OCI-LY7 (cell line): ENCODE results near the gene PPCDC. TPM values are rescaled to one million over a fixed set of nuclear protein-coding genes. Genes with fewer than 3 reads are reported as not detected.

ENCODE experiments used
- BruUV-seq: library from RNA; stranded (reverse); fragments of 400-500 nt; replicated peaks from 2 replicates; lab custom pipeline; 2021; lab: Mats Ljungman, UMichigan
- CTCF ChIA-PET: fragments of 300-600 bp; sonication (Branson Sonifier 250); formaldehyde crosslinking; loops from one replicate; lab custom pipeline; 2022; ENCODE audit warnings: antibody characterized with exemption; ENCODE audit not compliant: unreplicated experiment; lab: Charles Lee
- POLR2A ChIA-PET: fragments of 300-600 bp; sonication (Branson Sonifier 250); formaldehyde crosslinking; loops from one replicate; lab custom pipeline; 2022; ENCODE audit warnings: antibody characterized with exemption; lab: Charles Lee
- DNase-seq: peaks from one replicate; pipeline ENCODE4 v3.0.0-alpha.2; 2015; ENCODE audit warnings: low spot score
- H2AFZ ChIP-seq: fragments of 200-600 bp; sonication (generic), shearing (Covaris generic); 2 replicates; pipeline ENCODE4 v1.6.1; 2014; ENCODE audit warnings: mild to moderate bottlenecking, antibody characterized with exemption, low read length, moderate library complexity
- H3K27ac ChIP-seq: fragments of 200-600 bp; sonication (generic); 2 replicates; pipeline ENCODE4 v1.5.1; 2014; ENCODE audit warnings: mixed run types, low read depth, mild to moderate bottlenecking, moderate library complexity, low read length, inconsistent platforms; ENCODE audit not compliant: poor library complexity, severe bottlenecking
- H3K36me3 ChIP-seq: fragments of 200-600 bp; sonication (generic); 2 replicates; pipeline ENCODE4 v1.6.1; 2014; ENCODE audit warnings: mild to moderate bottlenecking, antibody characterized with exemption, low read length, moderate library complexity, mixed read lengths; ENCODE audit not compliant: insufficient read depth
- H3K4me1 ChIP-seq: fragments of 200-600 bp; sonication (generic); 2 replicates; pipeline ENCODE4 v1.5.1; 2014; ENCODE audit warnings: mild to moderate bottlenecking, low read length; ENCODE audit not compliant: insufficient read depth, poor library complexity, severe bottlenecking
- H3K4me2 ChIP-seq: fragments of 200-600 bp; sonication (generic); 2 replicates; pipeline ENCODE4 v1.6.1; 2014; ENCODE audit warnings: mild to moderate bottlenecking, low read length
- H3K4me3 ChIP-seq: fragments of 200-600 bp; sonication (generic); 2 replicates; pipeline ENCODE4 v1.5.1; 2014; ENCODE audit warnings: mild to moderate bottlenecking, low read depth, low read length; ENCODE audit not compliant: poor library complexity, severe bottlenecking
- H3K79me2 ChIP-seq: fragments of 200-600 bp; sonication (generic); 2 replicates; pipeline ENCODE4 v1.6.1; 2016; ENCODE audit warnings: low read depth, mild to moderate bottlenecking, low read length, moderate library complexity, mixed read lengths; ENCODE audit not compliant: insufficient read depth
- H3K9me2 ChIP-seq: fragments of 200-600 bp; sonication (generic); 2 replicates; pipeline ENCODE4 v1.6.1; 2016; ENCODE audit warnings: mild to moderate bottlenecking, low read length, mixed read lengths; ENCODE audit not compliant: insufficient read depth
- H3K9me3 ChIP-seq: fragments of 200-600 bp; sonication (generic); 2 replicates; pipeline ENCODE4 v1.6.1; 2014; ENCODE audit warnings: mild to moderate bottlenecking, mixed run types, low read length, mixed read lengths
- H4K20me1 ChIP-seq: fragments of 200-600 bp; sonication (generic); 2 replicates; pipeline ENCODE4 v1.6.1; 2014; ENCODE audit warnings: mild to moderate bottlenecking, antibody characterized with exemption, low read length, moderate library complexity, mixed read lengths; ENCODE audit not compliant: insufficient read depth
- EZH2phosphoT487 ChIP-seq: fragments of 200-600 bp; sonication (generic); IDR thresholded peaks from 2 replicates; pipeline ENCODE4 v1.6.1; 2018; ENCODE audit warnings: low read depth, borderline replicate concordance, mild to moderate bottlenecking, mixed run types, antibody characterized with exemption, low read length, moderate library complexity, mixed read lengths
- intact Hi-C: fragments of 100-400 bp; cut with micrococcal nuclease; formaldehyde crosslinking; loops from one replicate; pipeline ENCODE4 v1.10.0; 2022; ENCODE audit not compliant: unreplicated experiment
- total RNA-seq, 2 experiments: library from RNA; depleted of rRNA in 1 of 2; stranded (reverse); fragments of >200 nt in 1 of 2; shearing (Covaris generic) in 1 of 2; gene quantifications; 2 replicates each; pipeline ENCODE4 v1.2.3, GENCODE V29; 2014 to 2022
- TF ChIP-seq, protein P1 (sequence below): fragments of 200-600 bp; sonication (generic); conservative IDR thresholded peaks from 2 replicates; pipeline ENCODE4 v1.5.1; 2014; ENCODE audit warnings: mild to moderate bottlenecking, antibody characterized with exemption, low read length, moderate library complexity, mixed read lengths

Gene PPCDC
- total RNA-seq, 2 experiments from 2014 or later = 44.3 to 48.3 TPM

DNA sequence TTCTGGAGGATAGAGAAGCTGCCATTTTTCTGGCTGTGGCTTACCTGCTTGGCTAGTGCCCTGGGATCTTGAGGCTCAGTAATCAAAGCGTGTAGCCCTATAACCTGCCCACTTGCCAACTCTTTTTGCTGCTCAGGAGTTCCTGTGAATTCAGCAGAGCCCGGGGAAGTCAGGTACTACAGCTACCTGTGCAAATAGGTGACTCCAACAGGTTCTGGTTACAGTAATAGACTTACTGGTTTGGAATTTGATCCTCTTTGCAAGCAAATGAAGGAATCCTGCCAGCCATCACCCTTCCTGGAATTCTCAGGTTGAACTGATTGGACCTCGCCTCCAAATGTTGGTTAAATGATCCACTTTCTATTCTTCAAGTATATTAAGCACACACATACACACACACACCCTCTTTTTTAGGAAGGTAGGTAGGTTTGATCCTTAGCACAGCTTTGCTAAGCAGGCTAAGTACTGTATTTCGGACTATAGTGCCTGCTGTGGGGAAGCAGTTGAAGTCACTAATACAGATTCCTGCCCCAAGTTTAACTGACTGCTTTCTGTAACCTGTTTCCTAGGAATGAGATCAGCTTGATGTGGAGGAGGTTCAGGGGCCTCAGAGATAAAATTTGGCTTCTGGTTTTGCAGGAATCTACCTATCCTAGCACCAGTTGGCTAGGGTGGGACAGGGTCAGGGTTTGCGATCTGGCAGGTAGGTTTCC lies 2.3 kb downstream of the PPCDC start:
- H2AFZ ChIP-seq = no peak overlapping the region
- ChIA-PET CTCF (interaction anchor here (0.7 to 1.6 kb wide), 2 partner anchors 17 to 18 kb away, joined by 4 to 6 read pairs; no protein-coding TSS in a partner anchor), POLR2A (interaction anchor here (0.8 to 3.2 kb wide), 4 partner anchors 8 to 18 kb away, joined by 3 to 22 read pairs (median 10); no protein-coding TSS in a partner anchor)
- peaks cover 39% of the 10 kb centered on the region for H3K36me3 ChIP-seq
- DNase-seq = no peak
- H3K79me2 ChIP-seq = peaks cover 29% of the 10 kb centered on the region; the same call in 1 of the 2 replicates
- BruUV-seq = no TSS peak
- intact Hi-C loops = loop anchor here (10.0 kb wide), 1 partner anchor 279 kb away; no protein-coding TSS in a partner anchor
- H3K9me2 ChIP-seq = no peaks in the 10 kb centered on the region
- TF ChIP-seq EZH2phosphoT487 = no peak
- TF ChIP-seq, protein P1, sequence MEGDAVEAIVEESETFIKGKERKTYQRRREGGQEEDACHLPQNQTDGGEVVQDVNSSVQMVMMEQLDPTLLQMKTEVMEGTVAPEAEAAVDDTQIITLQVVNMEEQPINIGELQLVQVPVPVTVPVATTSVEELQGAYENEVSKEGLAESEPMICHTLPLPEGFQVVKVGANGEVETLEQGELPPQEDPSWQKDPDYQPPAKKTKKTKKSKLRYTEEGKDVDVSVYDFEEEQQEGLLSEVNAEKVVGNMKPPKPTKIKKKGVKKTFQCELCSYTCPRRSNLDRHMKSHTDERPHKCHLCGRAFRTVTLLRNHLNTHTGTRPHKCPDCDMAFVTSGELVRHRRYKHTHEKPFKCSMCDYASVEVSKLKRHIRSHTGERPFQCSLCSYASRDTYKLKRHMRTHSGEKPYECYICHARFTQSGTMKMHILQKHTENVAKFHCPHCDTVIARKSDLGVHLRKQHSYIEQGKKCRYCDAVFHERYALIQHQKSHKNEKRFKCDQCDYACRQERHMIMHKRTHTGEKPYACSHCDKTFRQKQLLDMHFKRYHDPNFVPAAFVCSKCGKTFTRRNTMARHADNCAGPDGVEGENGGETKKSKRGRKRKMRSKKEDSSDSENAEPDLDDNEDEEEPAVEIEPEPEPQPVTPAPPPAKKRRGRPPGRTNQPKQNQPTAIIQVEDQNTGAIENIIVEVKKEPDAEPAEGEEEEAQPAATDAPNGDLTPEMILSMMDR = no peak
- peaks cover 81% of the 10 kb centered on the region for H3K4me1 ChIP-seq
- H4K20me1 ChIP-seq = no peaks in the 10 kb centered on the region
- H3K9me3 ChIP-seq = no peaks in the 10 kb centered on the region
- H3K27ac ChIP-seq = peak overlapping the region; percentile 76
- H3K4me2 ChIP-seq = peak overlapping the region; percentile 86
- H3K4me3 ChIP-seq = peak overlapping the region; percentile 90

- Histone ChIP-seq H3K4me1 (peaks cover 81% of the 10 kb centered on the region), H3K79me2 (peaks cover 29% of the 10 kb centered on the region; the same call in 1 of the 2 replicates), H3K9me3 (no peaks in the 10 kb centered on the region), H2AFZ (no peak overlapping the region), H3K36me3 (peaks cover 50% of the 10 kb centered on the region), H3K27ac (peak overlapping the region; percentile 9), H4K20me1 (no peaks in the 10 kb centered on the region), H3K4me2 (peak overlapping the region; percentile 7; the same call in 1 of the 2 replicates), H3K9me2 (no peaks in the 10 kb centered on the region), H3K4me3 (no peak overlapping the region)
- ChIA-PET POLR2A (no interaction called here), CTCF (interaction anchor here (0.9 kb wide), 1 partner anchor 171 kb away, joined by 4 read pairs; no protein-coding TSS in a partner anchor)
- no TSS peak for BruUV-seq
- TF ChIP-seq EZH2phosphoT487 = no peak
- TF ChIP-seq, protein P1 = no peak
- intact Hi-C loops = loop anchor here (10.0 kb wide), 1 partner anchor 277 kb away; no protein-coding TSS in a partner anchor
- DNase-seq = no peak
Measured at GRCh38 chr15:75027551-75027950, 4.2 kb downstream of the PPCDC start.
